GM19099 (cell line): Measurements from ENCODE around the gene QRICH2.

Experiments
- POLR2A ChIP-seq: IDR thresholded peaks from 3 replicates; pipeline ENCODE4 v1.6.1; 2011; ENCODE audit warnings: low read depth; ENCODE audit not compliant: insufficient read length; ENCODE audit errors: extremely low read depth

Gene QRICH2

DNA sequence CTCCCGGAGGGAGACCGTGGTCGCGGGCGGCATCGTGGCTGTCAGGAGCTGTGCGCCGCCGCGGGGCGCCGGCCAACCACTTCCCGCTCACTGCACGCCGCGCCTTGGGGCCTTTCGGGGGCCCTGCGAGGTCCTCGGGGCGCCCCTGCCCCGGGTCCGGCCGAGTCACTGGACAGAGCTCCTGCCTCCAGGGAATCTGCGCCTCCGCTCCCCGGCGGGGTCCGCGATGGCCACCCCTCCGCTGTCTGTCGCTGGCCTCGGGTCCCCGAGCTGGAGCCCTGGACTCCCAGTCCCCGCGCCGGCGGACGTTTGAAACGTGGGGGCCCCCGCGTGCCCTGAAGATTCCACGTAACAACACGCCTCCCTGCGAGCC, at the start of gene QRICH2:
QRICH2 (minus strand) TSS at position 311 of the 373 bp plus-strand sequence; CDS start at position 33, 278 bp downstream.
- no peak for TF ChIP-seq POLR2A

DNA sequence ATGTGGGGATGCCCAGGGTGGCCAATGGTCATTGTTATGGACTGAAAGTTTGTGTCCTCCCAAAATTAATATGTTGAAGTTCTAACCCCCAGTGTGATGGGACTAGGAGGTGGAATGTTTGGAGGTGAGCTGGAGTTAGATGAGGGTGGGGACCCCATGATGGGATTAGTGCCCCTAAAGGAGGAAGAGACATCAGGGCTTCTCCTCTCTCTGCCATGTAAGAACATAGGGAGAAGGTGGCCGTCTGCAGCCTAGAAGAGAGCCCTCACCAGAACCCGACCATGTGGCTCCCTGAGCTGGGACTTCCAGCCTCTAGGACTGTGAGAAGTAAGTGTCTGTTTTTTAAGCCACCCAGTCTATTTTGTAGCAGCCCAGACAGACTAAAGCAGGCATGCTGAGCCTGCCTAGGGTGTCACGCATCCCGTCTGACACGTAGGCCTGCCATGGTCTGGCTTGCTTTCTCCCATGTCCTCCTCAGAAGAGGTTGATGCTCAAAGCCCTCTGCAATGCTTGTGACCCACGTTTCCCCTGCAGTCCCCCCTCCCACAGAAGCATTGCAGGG, 49.6 kb upstream of the QRICH2 start:
- TF ChIP-seq POLR2A, result no peak

DNA sequence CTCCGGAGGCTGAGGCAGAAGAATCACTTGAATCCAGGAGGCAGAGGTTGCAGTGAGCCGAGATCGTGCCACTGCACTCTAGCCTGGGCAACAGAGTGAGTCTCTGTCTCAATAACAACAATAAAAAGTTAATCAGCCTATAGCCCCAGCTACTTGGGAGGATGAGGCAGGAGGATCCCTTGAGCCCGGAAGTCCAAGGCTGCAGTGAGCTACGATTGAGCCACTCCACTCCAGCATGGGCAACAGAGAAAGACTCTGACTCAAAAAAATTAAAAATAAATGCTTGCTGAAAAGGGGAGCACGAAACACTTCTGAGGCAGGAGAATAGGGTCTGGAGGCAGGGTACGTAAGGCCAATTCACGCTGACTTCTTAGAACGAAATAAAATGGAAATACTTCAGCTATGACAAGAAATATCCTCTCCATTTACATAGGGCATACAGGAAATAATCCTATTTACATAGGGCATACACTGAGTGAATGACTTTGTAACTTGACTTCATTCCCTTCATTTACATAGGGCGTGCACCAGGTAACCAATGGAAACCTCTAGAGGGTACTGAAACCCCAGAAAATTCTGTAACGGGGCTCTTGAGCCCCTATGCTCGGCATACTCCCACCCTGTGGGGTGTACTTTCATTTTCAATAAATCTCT, 48.9 kb upstream of the QRICH2 start:
- TF ChIP-seq POLR2A, result no peak

DNA sequence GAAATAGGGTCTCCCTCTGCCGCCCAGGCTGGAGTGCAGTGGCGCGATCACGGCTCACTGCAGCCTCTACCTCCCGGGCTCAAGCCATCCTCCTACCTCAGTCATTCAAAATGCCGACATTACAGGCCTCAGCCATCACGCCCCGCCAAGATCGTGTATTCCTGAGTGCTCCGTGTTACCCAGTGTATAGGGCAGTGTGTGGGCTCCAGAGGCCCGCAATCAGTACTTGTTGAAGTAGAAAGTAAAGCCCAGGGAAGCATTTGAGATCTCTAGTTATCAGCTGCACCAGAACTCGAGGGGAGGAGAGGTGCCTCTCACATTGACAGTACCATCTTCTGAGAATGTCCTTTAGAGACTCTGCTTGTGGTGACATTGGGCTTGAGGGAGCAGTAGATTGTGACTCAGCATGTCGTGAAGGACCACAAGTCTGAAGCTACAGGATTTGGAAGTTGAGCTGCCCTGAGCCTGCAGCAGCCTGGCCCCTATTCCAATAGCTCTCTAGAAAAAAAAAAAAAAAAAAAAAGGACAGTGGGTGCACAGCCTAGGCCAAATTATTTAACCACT, 46.8 kb upstream of the QRICH2 start:
- TF ChIP-seq POLR2A, result no peak

DNA sequence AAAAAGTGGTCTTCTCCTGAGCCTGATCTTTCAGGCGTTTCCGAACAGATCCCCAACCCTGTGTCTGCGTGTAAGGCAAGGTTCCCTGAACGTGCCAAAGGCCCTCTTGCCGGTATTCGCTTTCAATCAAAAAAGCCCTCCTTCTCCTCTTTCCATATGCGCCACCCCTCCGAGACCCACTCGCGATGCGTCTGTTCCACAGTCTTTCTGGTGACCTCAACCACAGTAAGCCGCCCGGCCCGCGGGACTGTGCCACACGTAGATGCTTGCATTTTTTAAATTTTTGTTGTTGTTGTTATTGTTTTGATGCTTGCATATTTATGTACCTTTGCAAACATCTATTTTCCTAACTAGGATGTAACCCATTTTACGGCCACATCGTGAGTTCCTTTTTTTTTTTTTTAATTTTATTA, 46.2 kb upstream of the QRICH2 start:
- TF ChIP-seq POLR2A, result no peak

- TF ChIP-seq POLR2A, result peak; percentile 91
These were observed 45.7 kb upstream of the QRICH2 start, which contains the start of gene PRPSAP1 for GRCh38 chr17:76353599-76354316. Gene PRPSAP1, minus strand, starts transcription at chr17:76353916. Its CDS starts 213 bp downstream, at chr17:76353703.

GRCh38 chr17:76353004-76353598, 45.0 kb upstream of the QRICH2 start:
- no peak for TF ChIP-seq POLR2A

GRCh38 chr17:76351526-76352071, 43.5 kb upstream of the QRICH2 start:
- no peak for TF ChIP-seq POLR2A

DNA sequence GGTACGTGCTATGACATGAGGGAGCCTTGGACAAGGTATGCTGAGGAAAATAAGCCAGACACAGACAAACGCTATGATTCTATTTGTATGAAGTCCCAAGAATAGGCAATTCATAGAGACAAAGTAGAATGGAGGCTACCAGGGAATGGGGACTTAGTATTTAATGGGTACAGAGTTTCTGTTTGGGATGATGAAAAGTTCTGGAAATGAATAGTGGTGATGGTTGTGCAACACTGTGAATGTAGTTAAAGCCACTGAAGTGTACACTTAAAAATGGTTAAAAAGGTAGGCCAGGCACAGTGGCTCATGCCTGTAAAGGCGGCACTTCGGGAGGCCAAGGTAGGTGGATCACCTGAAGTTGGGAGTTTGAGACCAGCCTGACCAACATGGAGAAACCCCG, 42.4 kb upstream of the QRICH2 start:
- no peak for TF ChIP-seq POLR2A

DNA sequence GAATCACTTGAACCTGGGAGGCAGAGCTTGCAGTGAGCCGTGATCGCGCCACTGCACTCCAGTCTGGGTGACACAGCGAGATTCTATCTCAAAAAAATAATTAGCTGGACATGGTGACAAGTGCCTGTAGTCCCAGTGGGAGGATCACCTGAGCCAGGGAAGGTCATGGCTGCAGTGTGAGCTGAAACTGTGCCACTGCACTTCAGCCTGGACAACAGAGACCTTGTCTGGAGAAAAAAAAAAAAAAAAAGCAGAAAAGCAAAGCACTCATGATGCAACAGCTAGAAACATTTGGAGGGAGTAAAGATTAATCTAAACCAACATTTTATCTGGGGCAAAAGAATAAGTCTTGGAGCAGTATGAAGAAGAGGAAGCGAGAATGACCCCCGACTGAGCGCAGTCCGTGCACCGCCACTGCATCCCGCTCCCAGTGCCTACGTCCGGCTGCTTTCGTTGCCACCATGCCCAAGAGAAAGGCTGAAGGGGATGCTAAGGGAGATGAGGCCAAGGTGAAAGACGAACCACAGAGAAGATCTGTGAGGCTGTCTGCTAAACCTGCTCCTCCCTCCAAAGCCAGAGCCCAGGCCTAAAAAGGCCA, 37.4 kb upstream of the QRICH2 start:
- TF ChIP-seq POLR2A, result no peak

- TF ChIP-seq POLR2A, result no peak
These were observed 35.0 kb upstream of the QRICH2 start for GRCh38 chr17:76343106-76343505.

GRCh38 chr17:76341301-76341700, 33.2 kb upstream of the QRICH2 start:
- TF ChIP-seq POLR2A, result no peak

DNA sequence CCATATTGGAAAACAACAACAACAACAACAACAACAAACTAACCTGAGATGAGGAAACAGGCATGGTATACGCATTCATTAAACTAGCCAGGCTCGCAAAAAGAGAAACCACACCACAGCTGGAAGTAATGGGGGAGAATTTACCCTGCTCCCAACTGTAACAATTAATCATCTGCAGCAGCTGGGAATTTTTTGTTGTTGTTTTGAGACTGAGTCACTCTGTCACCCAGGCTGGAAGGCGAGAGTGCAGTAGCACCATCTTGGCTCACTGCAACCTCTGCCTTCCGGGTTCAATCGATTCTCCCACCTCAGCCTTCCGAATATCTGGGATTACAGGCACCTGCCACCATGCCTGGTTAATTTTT, 29.3 kb upstream of the QRICH2 start:
- no peak for TF ChIP-seq POLR2A

GRCh38 chr17:76336756-76337412, 28.8 kb upstream of the QRICH2 start:
- no peak for TF ChIP-seq POLR2A
